GM23338 (cell line): Measurements from ENCODE around the gene SAFB. TPM values are rescaled to one million over a fixed set of nuclear protein-coding genes. Genes with fewer than 3 reads are reported as not detected.

Source experiments
- ATAC-seq: fragments of 200-7000 bp; cut with Tn5 transposase; 3 replicates; pipeline ENCODE4 v1.9.1; 2020
- DNase-seq: peaks from one replicate; pipeline ENCODE4 v3.0.0-alpha.2; 2015; ENCODE audit warnings: low spot score
- H2AFZ ChIP-seq: fragments of 200-600 bp; sonication (generic); 2 replicates; pipeline ENCODE4 v1.8.0; 2016; ENCODE audit warnings: antibody characterized with exemption, mild to moderate bottlenecking, moderate library complexity
- H3F3A ChIP-seq: fragments of 200-600 bp; sonication (generic); replicated peaks from 2 replicates; pipeline ENCODE4 v1.8.0; 2017; ENCODE audit warnings: antibody characterized with exemption, mixed run types, low read depth
- H3K27ac ChIP-seq: fragments of 200-600 bp; sonication (generic); 2 replicates; pipeline ENCODE4 v1.6.1; 2016; ENCODE audit warnings: low read depth
- H3K27me3 ChIP-seq: fragments of 200-600 bp; sonication (generic); 2 replicates; pipeline ENCODE4 v1.8.0; 2016; ENCODE audit warnings: mild to moderate bottlenecking, mixed run types, moderate library complexity; ENCODE audit not compliant: insufficient read depth
- H3K36me3 ChIP-seq: fragments of 200-600 bp; sonication (generic); 2 replicates; pipeline ENCODE4 v1.8.0; 2016; ENCODE audit warnings: mild to moderate bottlenecking; ENCODE audit not compliant: insufficient read depth
- H3K4me1 ChIP-seq: fragments of 200-600 bp; sonication (generic); 2 replicates; pipeline ENCODE4 v1.8.0; 2016; ENCODE audit warnings: mild to moderate bottlenecking, moderate library complexity; ENCODE audit not compliant: insufficient read depth
- H3K4me2 ChIP-seq: fragments of 200-600 bp; sonication (generic); 2 replicates; pipeline ENCODE4 v1.7.1; 2017; ENCODE audit warnings: mixed run types
- H3K4me3 ChIP-seq: fragments of 200-600 bp; sonication (generic); 2 replicates; pipeline ENCODE4 v1.6.1; 2016; ENCODE audit warnings: mixed run types
- H3K79me2 ChIP-seq: fragments of 200-600 bp; sonication (generic); replicated peaks from 2 replicates; pipeline ENCODE4 v1.8.0; 2017; ENCODE audit warnings: mild to moderate bottlenecking; ENCODE audit not compliant: insufficient read depth
- H3K9me2 ChIP-seq: fragments of 200-600 bp; sonication (generic); 2 replicates; pipeline ENCODE4 v1.8.0; 2017; ENCODE audit not compliant: insufficient read depth
- H4K20me1 ChIP-seq: fragments of 200-600 bp; sonication (generic); replicated peaks from 2 replicates; pipeline ENCODE4 v1.8.0; 2017; ENCODE audit warnings: mild to moderate bottlenecking; ENCODE audit not compliant: insufficient read depth
- H3K27ac Mint-ChIP-seq: 2 replicates; pipeline ENCODE4 v1.8.0; 2020; ENCODE audit warnings: inconsistent platforms, mild to moderate bottlenecking, moderate library complexity, mixed read lengths
- H3K27me3 Mint-ChIP-seq: 3 replicates; pipeline ENCODE4 v1.8.0; 2022; ENCODE audit warnings: low read depth, mild to moderate bottlenecking, moderate library complexity, mixed read lengths, inconsistent platforms; ENCODE audit not compliant: insufficient read depth, poor library complexity
- H3K36me3 Mint-ChIP-seq: 3 replicates; pipeline ENCODE4 v1.8.0; 2021; ENCODE audit warnings: low read depth, mild to moderate bottlenecking, inconsistent platforms, moderate library complexity, mixed read lengths
- H3K4me1 Mint-ChIP-seq: 3 replicates; pipeline ENCODE4 v1.8.0; 2020; ENCODE audit warnings: mild to moderate bottlenecking, inconsistent platforms, mixed read lengths
- H3K4me3 Mint-ChIP-seq: 3 replicates; pipeline ENCODE4 v1.8.0; 2021; ENCODE audit warnings: moderate library complexity, mild to moderate bottlenecking, inconsistent platforms, mixed read lengths
- H3K9me3 Mint-ChIP-seq: 3 replicates; pipeline ENCODE4 v1.8.0; 2020; ENCODE audit warnings: moderate library complexity, mild to moderate bottlenecking, inconsistent platforms, mixed read lengths
- CREB1 ChIP-seq: fragments of 250-450 bp; sonication (Bioruptor Pico); IDR thresholded peaks from 2 replicates; pipeline ENCODE4 v1.5.0; 2020; ENCODE audit warnings: low read depth, mild to moderate bottlenecking, moderate library complexity
- CTCF ChIP-seq, 2 experiments: fragments of 200-600 bp in 1 of 2; sonication (generic) in 1 of 2; conservative IDR thresholded peaks; 2 replicates each; pipeline versions ENCODE4 v1.5.1 to v1.6.1; 2016 to 2017; ENCODE audit warnings: antibody characterized with exemption in 2 of 2, low read depth in 2 of 2, mild to moderate bottlenecking in 2 of 2, moderate library complexity in 1 of 2
- JUNB ChIP-seq: IDR thresholded peaks from one replicate; pipeline ENCODE4 v1.6.1; 2016; ENCODE audit warnings: antibody characterized with exemption; ENCODE audit not compliant: unreplicated experiment
- NANOG ChIP-seq: IDR thresholded peaks from 2 replicates; pipeline ENCODE4 v1.6.1; 2016; ENCODE audit warnings: antibody characterized with exemption, borderline replicate concordance
- POLR2AphosphoS5 ChIP-seq: IDR thresholded peaks from 2 replicates; pipeline ENCODE4 v1.6.1; 2016; ENCODE audit warnings: antibody characterized with exemption, low read depth
- polyA plus RNA-seq: library from polyadenylated mRNA; unstranded; fragments of >200 nt; fragmentation: Nextera tagmentation; extraction: Ambion mirVana; gene quantifications from 2 replicates; pipeline ENCODE4 v1.2.1, GENCODE V29; 2016
- total RNA-seq: library from RNA; depleted of rRNA; stranded (reverse); fragments of >200 nt; shearing (Covaris generic); gene quantifications from 2 replicates; pipeline ENCODE4 v1.2.3, GENCODE V29; 2014
- TF ChIP-seq, protein P1 (sequence below): IDR thresholded peaks from 2 replicates; pipeline ENCODE4 v1.6.1; 2016; ENCODE audit warnings: antibody characterized with exemption

Gene SAFB
- total and polyA plus RNA-seq, 2 experiments from 2014 or later = 85.2 to 109 TPM

- H3K4me1 Mint-ChIP-seq = peaks cover 9% of the 10 kb centered on the region; the same call in 2 of the 3 replicates
- H3K36me3 Mint-ChIP-seq = peaks cover 54% of the 10 kb centered on the region
- peak within 1 kb of the TSS; percentile 100 for H3K4me3 Mint-ChIP-seq
- peaks cover 8% of the 10 kb centered on the region; the same call in 1 of the 3 replicates for H3K9me3 Mint-ChIP-seq
- TF ChIP-seq POLR2AphosphoS5 = peak; percentile 97
- TF ChIP-seq, protein P1, sequence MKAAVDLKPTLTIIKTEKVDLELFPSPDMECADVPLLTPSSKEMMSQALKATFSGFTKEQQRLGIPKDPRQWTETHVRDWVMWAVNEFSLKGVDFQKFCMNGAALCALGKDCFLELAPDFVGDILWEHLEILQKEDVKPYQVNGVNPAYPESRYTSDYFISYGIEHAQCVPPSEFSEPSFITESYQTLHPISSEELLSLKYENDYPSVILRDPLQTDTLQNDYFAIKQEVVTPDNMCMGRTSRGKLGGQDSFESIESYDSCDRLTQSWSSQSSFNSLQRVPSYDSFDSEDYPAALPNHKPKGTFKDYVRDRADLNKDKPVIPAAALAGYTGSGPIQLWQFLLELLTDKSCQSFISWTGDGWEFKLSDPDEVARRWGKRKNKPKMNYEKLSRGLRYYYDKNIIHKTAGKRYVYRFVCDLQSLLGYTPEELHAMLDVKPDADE = peak; percentile 87
- TF ChIP-seq CREB1 (CRISPR knock-in tag) = peak; percentile 51; the same call in 1 of the 2 replicates
- TF ChIP-seq CTCF (conservative IDR thresholded peaks at IDR 0.05; ENCODE audit: low read depth in 2 of 2) = peak; percentile 67 to 93
- no peak for TF ChIP-seq NANOG
- TF ChIP-seq JUNB = no peak
- DNase-seq = peak; percentile 97
- Histone ChIP-seq H3K9me2 (no peaks in the 10 kb centered on the region), H3K36me3 (no peaks in the 10 kb centered on the region), H3K4me2 (peak within 1 kb of the TSS; percentile 93), H3K4me1 (peaks cover 2% of the 10 kb centered on the region; the same call in 1 of the 2 replicates), H3K27me3 (no peaks in the 10 kb centered on the region), H3K79me2 (peaks cover 27% of the 10 kb centered on the region), H3F3A (peaks cover 24% of the 10 kb centered on the region), H3K27ac (peak within 1 kb of the TSS; percentile 95), H4K20me1 (peaks cover 10% of the 10 kb centered on the region; the same call in 1 of the 2 replicates), H2AFZ (no peak within 1 kb of the TSS), H3K4me3 (peak within 1 kb of the TSS; percentile 100)
- H3K27me3 Mint-ChIP-seq = peaks cover 52% of the 10 kb centered on the region
- peak within 1 kb of the TSS; percentile 99 for H3K27ac Mint-ChIP-seq
- ATAC-seq = peak; percentile 31
These were observed 67.5 kb downstream of the SAFB start, which contains the start of gene RPL36 for GRCh38 chr19:5690125-5690954. Gene RPL36, plus strand, starts transcription at chr19:5690295. Its CDS starts 213 bp downstream, at chr19:5690508.

DNA sequence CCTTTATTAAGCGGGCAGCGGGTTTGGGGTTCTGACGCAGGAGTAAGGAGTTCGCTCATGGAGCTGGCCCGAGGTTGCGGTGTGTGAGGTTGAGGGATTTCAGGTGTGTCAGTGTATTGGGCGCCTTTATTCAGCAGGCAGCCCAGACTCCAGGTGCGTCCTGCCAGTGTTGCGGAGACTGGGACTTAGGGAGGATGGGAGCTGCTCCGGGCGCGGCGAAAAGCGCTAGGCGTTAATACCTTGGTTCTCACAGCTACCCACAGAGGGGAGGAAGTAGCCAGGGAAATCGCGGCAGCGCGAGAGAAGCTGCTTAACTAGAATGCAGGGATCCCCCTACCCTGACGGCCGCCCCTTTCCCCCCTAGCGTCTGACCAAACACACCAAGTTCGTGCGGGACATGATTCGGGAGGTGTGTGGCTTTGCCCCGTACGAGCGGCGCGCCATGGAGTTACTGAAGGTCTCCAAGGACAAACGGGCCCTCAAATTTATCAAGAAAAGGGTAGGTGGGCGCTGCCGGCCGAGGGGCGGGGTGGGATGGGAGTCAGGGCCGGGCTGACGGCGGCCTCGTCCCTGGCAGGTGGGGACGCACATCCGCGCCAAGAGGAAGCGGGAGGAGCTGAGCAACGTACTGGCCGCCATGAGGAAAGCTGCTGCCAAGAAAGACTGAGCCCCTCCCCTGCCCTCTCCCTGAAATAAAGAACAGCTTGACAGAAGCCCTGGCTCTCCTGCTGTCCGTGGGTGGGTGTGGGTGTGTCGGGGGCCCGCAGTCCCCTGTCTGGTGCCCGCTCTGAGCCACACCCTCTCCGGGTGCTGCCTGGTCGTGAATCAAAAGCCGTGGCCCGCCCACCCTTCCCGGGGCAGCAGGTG is 68.3 kb downstream of the SAFB start:
- no peak for ATAC-seq
- no peaks in the 10 kb centered on the region for H3K27me3 ChIP-seq
- peak; percentile 47 for DNase-seq
- H3K9me3 Mint-ChIP-seq = peaks cover 8% of the 10 kb centered on the region; the same call in 1 of the 3 replicates
- H3K27ac Mint-ChIP-seq = peak overlapping the region; percentile 99
- H3K4me3 Mint-ChIP-seq = peak overlapping the region; percentile 100
- TF ChIP-seq POLR2AphosphoS5 (peak; percentile 32), JUNB (no peak)
- peak overlapping the region; percentile 95; the same call in 1 of the 2 replicates for H3K27ac ChIP-seq
- H3K36me3 ChIP-seq = no peaks in the 10 kb centered on the region
- peaks cover 6% of the 10 kb centered on the region; the same call in 1 of the 2 replicates for H4K20me1 ChIP-seq
- H3K79me2 ChIP-seq = peaks cover 27% of the 10 kb centered on the region
- H3K4me3 ChIP-seq = peak overlapping the region; percentile 100
- H3K4me2 ChIP-seq = peak overlapping the region; percentile 93
- H3K4me1 ChIP-seq = no peaks in the 10 kb centered on the region; the same call in 1 of the 2 replicates
- peaks cover 20% of the 10 kb centered on the region for H3F3A ChIP-seq
- no peaks in the 10 kb centered on the region for H3K9me2 ChIP-seq
- H3K36me3 Mint-ChIP-seq = peaks cover 54% of the 10 kb centered on the region
- no peak overlapping the region for H2AFZ ChIP-seq
- H3K27me3 Mint-ChIP-seq = peaks cover 51% of the 10 kb centered on the region
- H3K4me1 Mint-ChIP-seq = peaks cover 6% of the 10 kb centered on the region; the same call in 1 of the 3 replicates
